H9 (cell line): Measurements from ENCODE around the gene ARFGAP1. TPM values are rescaled to one million over a fixed set of nuclear protein-coding genes. Genes with fewer than 3 reads are reported as not detected.

Experiments used
- DNase-seq: peaks from one replicate; pipeline ENCODE4 v3.0.0-alpha.2; 2017
- H2AFZ ChIP-seq: one replicate; pipeline ENCODE4 v1.6.1; 2013; ENCODE audit warnings: mild to moderate bottlenecking, low read length, control low read depth, moderate library complexity
- H2AK5ac ChIP-seq: 2 replicates; pipeline ENCODE4 v1.6.1; 2013; ENCODE audit warnings: low read length, control low read depth, mixed read lengths; ENCODE audit not compliant: insufficient read length
- H2BK120ac ChIP-seq: one replicate; pipeline ENCODE4 v1.6.1; 2013; ENCODE audit warnings: low read depth, mild to moderate bottlenecking, low read length, control low read depth, inconsistent platforms; ENCODE audit not compliant: poor library complexity, severe bottlenecking
- H2BK12ac ChIP-seq: 2 replicates; pipeline ENCODE4 v1.6.1; 2013; ENCODE audit warnings: low read length, control low read depth, mixed read lengths, low read depth; ENCODE audit not compliant: insufficient read length
- H2BK15ac ChIP-seq: 2 replicates; pipeline ENCODE4 v1.6.1; 2013; ENCODE audit warnings: low read depth, low read length, control low read depth
- H2BK20ac ChIP-seq: one replicate; pipeline ENCODE4 v1.6.1; 2013; ENCODE audit warnings: low read depth, mild to moderate bottlenecking, low read length, control low read depth, inconsistent platforms; ENCODE audit not compliant: poor library complexity, severe bottlenecking
- H2BK5ac ChIP-seq: 2 replicates; pipeline ENCODE4 v1.6.1; 2013; ENCODE audit warnings: low read length, control low read depth, mixed read lengths; ENCODE audit not compliant: insufficient read length
- H3K14ac ChIP-seq: 2 replicates; pipeline ENCODE4 v1.6.1; 2013; ENCODE audit warnings: low read length, control low read depth; ENCODE audit not compliant: insufficient read depth
- H3K18ac ChIP-seq: 2 replicates; pipeline ENCODE4 v1.6.1; 2013; ENCODE audit warnings: low read depth, mild to moderate bottlenecking, mixed read lengths, low read length, control low read depth; ENCODE audit not compliant: insufficient read length
- H3K23ac ChIP-seq: 2 replicates; pipeline ENCODE4 v1.6.1; 2013; ENCODE audit warnings: low read length, control low read depth, mixed read lengths, low read depth; ENCODE audit not compliant: insufficient read length
- H3K23me2 ChIP-seq: 2 replicates; pipeline ENCODE4 v1.6.1; 2013; ENCODE audit warnings: low read depth, mild to moderate bottlenecking, mixed read lengths, low read length, control low read depth; ENCODE audit not compliant: insufficient read length, poor library complexity, severe bottlenecking
- H3K27ac ChIP-seq: 2 replicates; pipeline ENCODE4 v1.5.1; 2013; ENCODE audit warnings: low read length, control low read depth, mixed read lengths, low read depth; ENCODE audit not compliant: insufficient read length
- H3K27me3 ChIP-seq: 2 replicates; pipeline ENCODE4 v1.6.1; 2013; ENCODE audit warnings: low read length, control low read depth, inconsistent platforms; ENCODE audit not compliant: insufficient read depth
- H3K4ac ChIP-seq: 2 replicates; pipeline ENCODE4 v1.6.1; 2013; ENCODE audit warnings: low read depth, mild to moderate bottlenecking, control low read depth, inconsistent platforms, low read length, moderate library complexity
- H3K4me1 ChIP-seq: 2 replicates; pipeline ENCODE4 v1.6.1; 2013; ENCODE audit warnings: low read length, control low read depth, inconsistent platforms; ENCODE audit not compliant: insufficient read depth
- H3K4me2 ChIP-seq: 2 replicates; pipeline ENCODE4 v1.6.1; 2013; ENCODE audit warnings: low read length, control low read depth, mixed read lengths; ENCODE audit not compliant: insufficient read length, insufficient read depth
- H3K56ac ChIP-seq: 2 replicates; pipeline ENCODE4 v1.6.1; 2013; ENCODE audit warnings: low read depth, mild to moderate bottlenecking, mixed read lengths, low read length, control low read depth; ENCODE audit not compliant: insufficient read length
- H3K79me1 ChIP-seq: 2 replicates; pipeline ENCODE4 v1.6.1; 2013; ENCODE audit warnings: low read depth, mild to moderate bottlenecking, moderate library complexity, low read length, control low read depth, inconsistent platforms; ENCODE audit not compliant: insufficient read depth, poor library complexity, severe bottlenecking
- H3K79me2 ChIP-seq: 2 replicates; pipeline ENCODE4 v1.6.1; 2013; ENCODE audit warnings: low read length, control low read depth, inconsistent platforms; ENCODE audit not compliant: insufficient read depth
- H3K9ac ChIP-seq: 2 replicates; pipeline ENCODE4 v1.6.1; 2013; ENCODE audit warnings: low read length, control low read depth, mixed read lengths; ENCODE audit not compliant: insufficient read length; ENCODE audit errors: extremely low read depth
- H3K9me3 ChIP-seq: one replicate; pipeline ENCODE4 v1.6.1; 2013; ENCODE audit warnings: low read depth, low read length, inconsistent platforms; ENCODE audit not compliant: control insufficient read depth
- H3T11ph ChIP-seq: one replicate; pipeline ENCODE4 v1.6.1; 2013; ENCODE audit warnings: mild to moderate bottlenecking, low read length, control low read depth, inconsistent platforms
- H4K20me1 ChIP-seq: one replicate; pipeline ENCODE4 v1.6.1; 2013; ENCODE audit not compliant: control insufficient read depth, insufficient read length, insufficient read depth
- H4K5ac ChIP-seq: 2 replicates; pipeline ENCODE4 v1.6.1; 2013; ENCODE audit warnings: low read depth, mild to moderate bottlenecking, mixed read lengths, low read length, control low read depth; ENCODE audit not compliant: insufficient read length
- H4K8ac ChIP-seq: replicated peaks from 2 replicates; pipeline ENCODE4 v1.6.1; 2013; ENCODE audit warnings: low read length, control low read depth, mixed read lengths, low read depth; ENCODE audit not compliant: insufficient read length
- H4K91ac ChIP-seq: 2 replicates; pipeline ENCODE4 v1.6.1; 2013; ENCODE audit warnings: low read depth, mild to moderate bottlenecking, moderate library complexity, mixed read lengths, low read length, control low read depth; ENCODE audit not compliant: insufficient read length
- H3K27ac Mint-ChIP-seq, 3 experiments: 2 replicates in 2 of 3; 3 replicates in 1 of 3; pipeline ENCODE4 v1.8.0; 2020 to 2021; ENCODE audit warnings: mixed read lengths in 3 of 3, mild to moderate bottlenecking in 1 of 3, moderate library complexity in 1 of 3
- H3K27me3 Mint-ChIP-seq: 2 replicates; pipeline ENCODE4 v1.8.0; 2021; ENCODE audit warnings: low read depth, mild to moderate bottlenecking, moderate library complexity, mixed read lengths
- H3K36me3 Mint-ChIP-seq, 3 experiments: 2 replicates in 2 of 3; 3 replicates in 1 of 3; pipeline ENCODE4 v1.8.0; 2020 to 2021; ENCODE audit warnings: low read depth in 3 of 3, mixed read lengths in 3 of 3; ENCODE audit not compliant: insufficient read depth in 1 of 3
- H3K4me1 Mint-ChIP-seq, 2 experiments: 2 replicates each; pipeline ENCODE4 v1.8.0; 2020; ENCODE audit warnings: mixed read lengths in 2 of 2
- H3K4me3 Mint-ChIP-seq, 2 experiments: 2 replicates in 1 of 2; 3 replicates in 1 of 2; pipeline ENCODE4 v1.8.0; 2020 to 2021; ENCODE audit warnings: mild to moderate bottlenecking in 2 of 2, mixed read lengths in 2 of 2, moderate library complexity in 1 of 2
- H3K9me3 Mint-ChIP-seq, 2 experiments: 2 replicates in 1 of 2; 3 replicates in 1 of 2; pipeline ENCODE4 v1.8.0; 2020; ENCODE audit warnings: mild to moderate bottlenecking in 2 of 2, mixed read lengths in 2 of 2, moderate library complexity in 1 of 2
- CTCF ChIP-seq: fragments of 200-600 bp; sonication (generic); conservative IDR thresholded peaks from 3 replicates; pipeline ENCODE4 v1.8.0; 2021; ENCODE audit warnings: antibody characterized with exemption, mild to moderate bottlenecking
- WGBS: extraction: QIAGEN DNeasy Blood & Tissue Kit; methylation state at CpG from one replicate; pipeline ENCODE4 v1.1.7; 2013; ENCODE audit warnings: missing lambda C conversion rate, low lambda C conversion rate, mixed read lengths; ENCODE audit not compliant: insufficient read length; ENCODE audit errors: extremely low coverage; 5-methylcytosine and 5-hydroxymethylcytosine counted together
- total RNA-seq: library from RNA; stranded (reverse); gene quantifications from 2 replicates; pipeline ENCODE4 v1.2.1, GENCODE V29; 2021

Gene ARFGAP1
- total RNA-seq, 1 experiment from 2014 or later: 114 TPM

- no peak overlapping the region for H3K56ac ChIP-seq
- no peak overlapping the region for H3K9ac ChIP-seq
- no peak overlapping the region for H2BK20ac ChIP-seq
- no peak overlapping the region for H4K8ac ChIP-seq
- no peak overlapping the region for H2AK5ac ChIP-seq
- no peak overlapping the region for H3K27ac ChIP-seq
- no peak overlapping the region for H2BK5ac ChIP-seq
- no CpG with 5 or more reads among the region's 11 CpGs for WGBS
- no peak overlapping the region for H3T11ph ChIP-seq
- Mint-ChIP-seq H3K4me1 (peaks cover 9 to 26% of the 10 kb centered on the region in 2 experiments), H3K4me3 (no peak overlapping the region), H3K36me3 (peaks cover 0 to 8% (median 7%) of the 10 kb centered on the region in 3 experiments; a peak in 5 of 7 replicates), H3K9me3 (no peaks in the 10 kb centered on the region), H3K27me3 (peaks cover 10% of the 10 kb centered on the region), H3K27ac (no peak overlapping the region; a peak in 1 of 7 replicates)
- H2AFZ ChIP-seq: no peak overlapping the region
- H2BK120ac ChIP-seq: no peak overlapping the region
- H3K18ac ChIP-seq: no peak overlapping the region
- no peaks in the 10 kb centered on the region for H3K23me2 ChIP-seq
- H3K4ac ChIP-seq: no peak overlapping the region
- H3K79me1 ChIP-seq: no peaks in the 10 kb centered on the region
- no peak for TF ChIP-seq CTCF
- H2BK15ac ChIP-seq: no peak overlapping the region
- DNase-seq: no peak
- H3K27me3 ChIP-seq: no peaks in the 10 kb centered on the region
- H4K91ac ChIP-seq: no peak overlapping the region
- no peaks in the 10 kb centered on the region; the same call in 1 of the 2 replicates for H3K4me1 ChIP-seq
- no peaks in the 10 kb centered on the region for H3K9me3 ChIP-seq
- H2BK12ac ChIP-seq: no peak overlapping the region
- H4K20me1 ChIP-seq: no peaks in the 10 kb centered on the region
- H3K4me2 ChIP-seq: no peak overlapping the region
- H4K5ac ChIP-seq: no peak overlapping the region
- no peak overlapping the region; the same call in 1 of the 2 replicates for H3K14ac ChIP-seq
- H3K23ac ChIP-seq: no peak overlapping the region
- H3K79me2 ChIP-seq: no peaks in the 10 kb centered on the region
Observed at GRCh38 chr20:63293456-63293855, 20.8 kb downstream of the ARFGAP1 start.
